ENCODE data around the gene PIEZO1. TPM values are rescaled to one million over a fixed set of nuclear protein-coding genes. Genes with fewer than 3 reads are reported as not detected.

Gene PIEZO1
- total RNA-seq, 6 experiments from 2014 or later = 48.9 to 91.9 (median 64.4) TPM

DNA sequence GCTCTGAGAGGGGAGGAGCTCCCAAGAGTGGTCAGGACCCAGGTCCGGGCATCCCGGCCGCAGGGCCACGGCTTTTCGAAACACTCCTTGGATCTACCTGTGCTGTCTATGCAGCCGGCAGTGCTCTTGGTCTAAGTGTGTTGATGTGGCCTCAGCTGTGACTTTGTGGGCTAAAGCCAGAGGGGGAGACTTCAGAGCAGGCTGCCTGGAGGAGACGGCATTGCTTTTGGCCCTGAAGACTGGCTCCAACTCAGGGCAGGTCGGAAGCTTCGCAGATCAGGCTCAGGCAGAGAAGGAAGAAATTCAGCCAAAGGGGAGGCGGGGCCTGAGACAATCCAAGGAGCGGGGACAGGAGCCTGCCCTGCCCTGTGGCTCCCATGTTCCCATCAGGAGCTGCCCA, 31.4 kb downstream of the PIEZO1 start:
- Histone ChIP-seq H3K27me3 (no peaks in the 10 kb centered on the region), H3K27ac (no peak overlapping the region), H3K4me1 (peaks cover 0 to 5% (median 1%) of the 10 kb centered on the region in 4 donors), H3K4me3 (no peak overlapping the region), H3K9me3 (no peaks in the 10 kb centered on the region), H3K36me3 (no peaks in the 10 kb centered on the region)
- TF ChIP-seq POLR2A (IDR thresholded peaks at IDR 0.05) (no peak), CTCF (IDR thresholded peaks at IDR 0.05) (no peak)
- WGBS (ENCODE audit: insufficient coverage, low coverage, low lambda C conversion rate, missing lambda C conversion rate) = no CpG with 5 or more reads among the region's 11 CpGs
- intact Hi-C loops (cut with DNase I) = no loop called here
- DNase-seq = no peak
- no peak for ATAC-seq

- TF ChIP-seq CTCF (IDR thresholded peaks at IDR 0.05) = no peak
- TF ChIP-seq POLR2A (IDR thresholded peaks at IDR 0.05) = no peak
- Histone ChIP-seq H3K4me1 (peaks cover 0 to under 1% (median 0%) of the 10 kb centered on the region in 4 donors), H3K4me3 (no peak overlapping the region), H3K9me3 (no peaks in the 10 kb centered on the region), H3K27ac (no peak overlapping the region), H3K36me3 (no peaks in the 10 kb centered on the region), H3K27me3 (no peaks in the 10 kb centered on the region)
- WGBS (ENCODE audit: insufficient coverage, low coverage, low lambda C conversion rate, missing lambda C conversion rate) = 92% methylated on average over 5 of the region's 13 CpGs
- intact Hi-C loops (cut with DNase I) = no loop called here
- DNase-seq (no peak), ATAC-seq (no peak)
These were observed 31.8 kb downstream of the PIEZO1 start for GRCh38 chr16:88753191-88753590.

GRCh38 chr16:88752386-88753002, 32.5 kb downstream of the PIEZO1 start:
- H3K4me1 ChIP-seq = no peaks in the 10 kb centered on the region
- H3K36me3 ChIP-seq = no peaks in the 10 kb centered on the region
- DNase-seq (no peak), ATAC-seq (no peak)
- 92% methylated on average over 5 of the region's 16 CpGs for WGBS (ENCODE audit: insufficient coverage, low coverage, low lambda C conversion rate, missing lambda C conversion rate)
- H3K9me3 ChIP-seq = no peaks in the 10 kb centered on the region
- no peak overlapping the region for H3K4me3 ChIP-seq
- intact Hi-C loops (cut with DNase I) = no loop called here
- TF ChIP-seq POLR2A (IDR thresholded peaks at IDR 0.05) (no peak), CTCF (IDR thresholded peaks at IDR 0.05) (no peak)
- H3K27me3 ChIP-seq = no peaks in the 10 kb centered on the region
- no peak overlapping the region for H3K27ac ChIP-seq

DNA sequence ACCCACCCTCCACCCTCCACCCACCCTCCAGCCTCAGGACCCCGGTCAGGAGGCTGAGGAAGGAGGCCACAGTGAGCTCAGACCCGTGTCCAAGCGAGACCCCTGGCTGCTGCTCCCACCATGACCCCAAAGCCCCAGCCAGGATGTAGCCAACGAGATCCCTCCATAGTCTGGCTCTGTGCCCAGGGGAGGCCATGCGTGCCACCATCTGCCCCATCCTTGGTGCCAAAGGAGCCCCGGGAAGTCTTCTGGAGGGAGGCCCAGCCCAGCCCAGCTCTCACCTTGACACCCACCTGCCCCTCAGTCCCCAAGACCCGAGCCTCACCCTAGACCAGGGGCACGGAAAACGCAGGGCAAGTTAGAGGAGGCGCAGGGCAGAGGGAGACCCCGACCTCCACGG, 34.2 kb downstream of the PIEZO1 start:
- intact Hi-C loops (cut with DNase I) = no loop called here
- Histone ChIP-seq H3K27ac (no peak overlapping the region), H3K4me3 (no peak overlapping the region), H3K9me3 (no peaks in the 10 kb centered on the region), H3K27me3 (no peaks in the 10 kb centered on the region), H3K4me1 (no peaks in the 10 kb centered on the region), H3K36me3 (no peaks in the 10 kb centered on the region)
- no CpG with 5 or more reads among the region's 12 CpGs for WGBS (ENCODE audit: insufficient coverage, low coverage, low lambda C conversion rate, missing lambda C conversion rate)
- no peak for ATAC-seq
- DNase-seq = no peak
- TF ChIP-seq POLR2A (IDR thresholded peaks at IDR 0.05) (no peak), CTCF (IDR thresholded peaks at IDR 0.05) (no peak)

GRCh38 chr16:88749358-88749757, 35.7 kb downstream of the PIEZO1 start:
- no peaks in the 10 kb centered on the region for H3K27me3 ChIP-seq
- ATAC-seq (no peak), DNase-seq (no peak)
- intact Hi-C loops (cut with DNase I) = no loop called here
- 100% methylated on average over 6 of the region's 26 CpGs for WGBS (ENCODE audit: insufficient coverage, low coverage, low lambda C conversion rate, missing lambda C conversion rate)
- H3K4me3 ChIP-seq = no peak overlapping the region
- no peaks in the 10 kb centered on the region for H3K36me3 ChIP-seq
- no peaks in the 10 kb centered on the region for H3K4me1 ChIP-seq
- no peak overlapping the region for H3K27ac ChIP-seq
- TF ChIP-seq CTCF (IDR thresholded peaks at IDR 0.05) (no peak), POLR2A (IDR thresholded peaks at IDR 0.05) (no peak)
- no peaks in the 10 kb centered on the region for H3K9me3 ChIP-seq

Data from right lobe of liver (tissue), 6 donors.